SKM-1 treated with dmso at 0.1 percent for 144 hours (cell line): ENCODE data around the gene PBOV1.
"Not testable (repeated sequence)": the region's sequence is repeated elsewhere in the genome, so short reads cannot be mapped to it uniquely, and the experiment has no call there.

ENCODE experiments used
- DNase-seq: peaks from one replicate; lab custom pipeline; 2025; ENCODE audit not compliant: unreplicated experiment; lab: John Stamatoyannopoulos, UW

PBOV1 gene

DNA sequence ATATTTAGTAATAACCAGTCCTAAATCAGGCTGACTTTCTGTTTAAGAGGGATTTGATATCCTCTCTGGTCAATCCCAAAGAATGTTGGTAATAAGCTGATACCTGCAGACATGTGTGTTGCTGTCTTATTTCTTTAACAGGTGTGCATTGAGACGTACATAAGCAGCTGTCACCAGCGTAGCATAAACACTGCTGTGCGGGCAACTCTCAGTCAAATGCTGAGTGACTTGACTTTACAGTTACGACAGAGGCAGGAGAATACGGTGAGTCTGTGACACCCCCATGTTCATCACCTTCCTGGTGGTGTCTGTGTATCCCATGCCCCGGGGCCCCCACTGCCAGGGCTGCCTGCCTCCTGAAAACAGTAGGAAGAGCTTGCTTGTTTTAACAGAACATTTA lies 20.1 kb upstream of the PBOV1 start:
- DNase-seq = no peak

GRCh38 chr6:138237463-138237862 lies 19.2 kb upstream of the PBOV1 start:
- no peak for DNase-seq

DNA sequence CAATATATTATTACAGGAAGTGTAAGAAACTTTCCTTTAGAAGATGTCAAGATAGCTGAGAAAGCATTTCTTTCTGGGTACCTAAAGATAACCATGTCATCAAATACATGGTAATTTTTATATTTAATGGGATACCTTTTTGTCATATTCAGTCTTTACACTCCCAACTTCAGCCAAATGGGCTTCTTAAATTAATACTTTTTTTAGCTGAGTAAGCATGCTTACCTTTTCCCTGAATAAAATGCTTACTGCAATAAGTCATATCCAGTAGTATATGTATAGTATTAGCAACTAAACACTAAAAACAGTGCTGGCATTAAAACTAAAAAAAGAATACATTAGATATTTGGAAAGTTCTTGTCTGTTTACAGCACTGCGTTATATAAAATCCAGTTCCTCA lies 17.4 kb upstream of the PBOV1 start:
- no peak for DNase-seq

DNA sequence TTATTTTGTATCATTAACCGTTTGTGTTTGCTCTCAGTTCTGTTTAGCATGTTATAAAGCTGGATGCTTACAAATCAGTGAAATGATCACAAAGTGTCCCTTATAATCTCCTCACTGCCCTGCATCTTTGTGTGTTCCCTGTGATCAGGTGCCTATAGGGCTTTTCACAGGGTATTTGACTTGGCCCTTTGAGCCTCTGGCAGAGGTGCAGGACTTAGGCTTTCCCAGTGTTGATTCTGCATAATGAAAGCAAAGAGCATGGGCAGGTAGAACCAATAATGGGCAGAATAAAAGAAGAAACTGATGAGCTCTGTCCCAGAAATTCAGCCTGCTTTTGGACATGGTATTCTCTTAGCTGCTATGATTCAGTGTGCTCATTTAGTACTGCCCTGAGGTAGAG lies 16.9 kb upstream of the PBOV1 start:
- no peak for DNase-seq

DNA sequence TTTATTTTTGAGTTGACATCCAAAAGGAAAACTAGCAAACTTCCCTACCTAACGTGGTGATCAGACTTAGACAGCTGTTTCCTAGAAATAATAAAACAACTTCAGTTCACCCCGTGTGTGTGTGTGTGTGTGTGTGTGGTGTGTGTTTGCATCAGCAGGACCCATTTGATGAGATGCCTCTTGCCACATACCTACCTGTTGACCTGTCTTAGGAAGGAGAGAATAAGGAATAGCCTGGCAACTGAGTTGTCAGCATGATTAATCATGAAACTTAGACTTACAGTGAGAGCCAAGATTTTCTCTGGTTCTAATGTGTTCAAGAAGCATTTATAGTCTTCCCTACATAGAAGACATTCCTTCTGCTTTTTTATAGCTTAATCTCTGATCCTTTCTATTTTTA lies 16.1 kb upstream of the PBOV1 start:
- no peak for DNase-seq

DNA sequence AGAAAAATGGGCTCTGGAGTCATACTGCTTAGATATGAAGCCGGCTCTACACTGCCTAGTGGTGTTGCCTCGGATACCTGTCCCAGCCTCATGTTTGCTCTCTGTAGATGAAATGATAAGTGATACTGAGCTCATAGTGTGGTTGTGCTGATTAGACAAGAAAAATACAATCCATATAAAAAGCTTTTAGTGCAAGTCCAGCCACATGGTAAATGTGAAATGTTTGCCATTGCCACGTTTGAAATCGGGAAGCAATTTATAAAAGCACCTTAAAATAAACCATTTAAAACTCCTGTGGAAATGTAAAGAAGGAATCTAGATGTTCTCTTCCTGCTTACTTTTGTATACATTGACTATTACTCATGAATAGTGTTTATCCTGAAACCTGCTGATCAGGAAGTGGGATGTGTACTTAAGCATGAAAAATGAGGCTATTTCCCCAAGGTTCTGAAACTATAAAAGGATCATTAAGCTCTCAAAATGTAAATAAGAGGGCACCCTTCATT lies 13.1 kb upstream of the PBOV1 start:
- no peak for DNase-seq

DNA sequence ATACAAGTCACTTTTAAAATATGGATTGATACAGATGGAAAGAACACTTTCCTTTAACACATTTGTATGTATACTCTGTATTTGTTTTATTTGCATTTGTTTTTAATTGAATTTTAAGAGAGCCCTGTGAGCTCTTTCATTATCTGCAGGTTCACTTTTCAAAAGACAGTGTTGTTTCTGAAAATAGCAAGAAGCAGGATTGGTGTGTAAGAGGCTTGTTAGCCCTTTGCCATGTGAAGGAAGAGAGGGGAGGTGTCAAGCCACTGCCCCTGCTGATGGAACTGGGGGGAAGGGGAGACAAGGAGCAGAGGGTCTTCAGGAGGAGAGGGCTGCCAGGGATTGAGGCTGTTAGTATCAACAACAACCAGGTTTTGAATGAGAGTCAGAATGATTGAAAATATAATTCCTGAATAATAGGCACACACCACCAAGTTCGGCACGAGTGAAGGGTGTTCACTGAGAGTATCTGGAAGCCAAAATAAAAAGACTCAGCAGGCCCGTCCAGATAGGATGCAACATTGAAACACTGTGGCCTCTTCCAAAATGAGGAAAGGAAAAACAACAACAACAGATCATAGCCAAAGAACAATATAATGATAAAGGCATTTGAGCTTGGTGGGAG lies 12.6 kb upstream of the PBOV1 start:
- no peak for DNase-seq

DNA sequence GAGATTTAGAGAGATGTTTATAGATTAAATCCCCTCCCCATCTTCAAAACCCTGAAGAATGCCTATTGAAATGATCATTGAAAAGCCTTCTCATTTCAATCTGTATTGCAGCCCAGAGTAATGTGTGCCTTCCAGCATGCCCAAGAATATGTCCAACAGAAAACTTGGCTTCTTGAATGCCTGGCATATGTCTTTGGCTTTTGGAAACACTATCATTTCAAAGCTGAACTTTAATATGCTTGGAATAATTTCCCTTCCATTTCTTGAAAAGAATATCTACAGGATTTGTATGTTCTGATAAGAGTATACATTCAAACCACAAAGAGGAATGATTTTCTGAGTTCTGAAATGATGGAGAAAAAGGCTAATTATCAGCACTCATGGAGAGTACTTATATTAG lies 11.9 kb upstream of the PBOV1 start:
- no peak for DNase-seq

DNA sequence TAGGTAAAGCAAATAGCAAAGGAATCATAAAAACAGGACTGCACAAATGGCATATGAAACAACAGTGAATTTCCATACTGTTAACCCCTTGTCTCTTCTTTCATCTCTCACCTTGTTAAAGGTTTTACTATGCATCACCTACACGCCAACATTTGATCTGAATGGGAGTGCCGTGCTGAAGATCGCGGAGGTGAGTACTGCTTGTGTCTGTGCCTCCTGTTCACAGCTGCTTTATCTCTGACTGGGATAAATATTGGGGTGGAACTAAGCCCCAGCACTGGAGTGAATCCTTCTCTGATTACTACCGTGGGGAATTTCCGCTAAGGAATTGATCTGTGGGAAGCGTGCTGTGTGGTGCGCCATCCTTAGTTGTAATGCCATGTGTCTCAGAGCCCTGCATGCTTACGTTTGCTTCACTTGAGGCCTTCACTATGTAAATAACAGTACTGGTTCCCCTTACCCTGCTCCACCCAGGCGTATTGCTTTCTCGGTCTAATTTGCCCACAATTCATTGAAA lies 11.4 kb upstream of the PBOV1 start:
- DNase-seq = no peak

DNA sequence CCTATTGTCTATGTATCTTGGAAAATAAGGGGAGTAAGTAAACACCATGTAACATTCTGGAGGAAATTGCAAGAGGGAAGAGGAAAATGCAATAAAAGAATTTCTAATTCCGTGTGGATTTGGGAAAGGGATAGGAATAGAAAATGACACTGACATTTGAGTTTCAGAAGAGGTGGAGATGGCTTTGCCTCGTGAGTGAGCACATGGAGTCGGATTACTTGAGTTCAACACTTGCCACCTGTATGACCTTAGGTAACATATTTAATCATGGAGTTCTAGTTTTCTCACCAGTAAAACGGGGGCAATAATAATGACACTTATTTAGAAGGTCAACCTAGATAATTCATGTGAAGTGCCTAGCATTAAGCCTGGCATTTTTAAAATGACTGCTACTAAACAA lies 10.8 kb upstream of the PBOV1 start:
- DNase-seq = no peak

- DNase-seq = no peak
These were observed 9.1 kb upstream of the PBOV1 start for GRCh38 chr6:138227316-138227781.

GRCh38 chr6:138226700-138227315 lies 8.5 kb upstream of the PBOV1 start:
- DNase-seq = no peak

DNA sequence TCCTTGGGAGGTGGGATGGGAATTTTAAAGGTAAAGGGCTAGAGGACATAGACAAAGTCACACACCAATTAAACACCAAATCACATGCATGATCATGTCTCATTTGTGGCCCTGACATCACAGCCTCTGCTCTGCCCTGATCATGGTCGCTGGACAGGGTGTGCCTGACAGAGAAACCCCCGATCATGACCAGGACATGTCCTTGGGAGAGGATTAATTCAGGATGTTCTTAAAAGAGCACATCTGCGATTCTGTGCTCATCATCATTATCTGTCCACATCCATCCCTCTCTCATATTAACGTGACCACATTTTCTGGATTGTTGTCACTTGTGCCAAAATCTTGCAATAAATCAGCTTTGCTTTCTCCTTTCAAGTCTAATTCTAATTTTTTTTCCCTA lies 7.7 kb upstream of the PBOV1 start:
- no peak for DNase-seq

DNA sequence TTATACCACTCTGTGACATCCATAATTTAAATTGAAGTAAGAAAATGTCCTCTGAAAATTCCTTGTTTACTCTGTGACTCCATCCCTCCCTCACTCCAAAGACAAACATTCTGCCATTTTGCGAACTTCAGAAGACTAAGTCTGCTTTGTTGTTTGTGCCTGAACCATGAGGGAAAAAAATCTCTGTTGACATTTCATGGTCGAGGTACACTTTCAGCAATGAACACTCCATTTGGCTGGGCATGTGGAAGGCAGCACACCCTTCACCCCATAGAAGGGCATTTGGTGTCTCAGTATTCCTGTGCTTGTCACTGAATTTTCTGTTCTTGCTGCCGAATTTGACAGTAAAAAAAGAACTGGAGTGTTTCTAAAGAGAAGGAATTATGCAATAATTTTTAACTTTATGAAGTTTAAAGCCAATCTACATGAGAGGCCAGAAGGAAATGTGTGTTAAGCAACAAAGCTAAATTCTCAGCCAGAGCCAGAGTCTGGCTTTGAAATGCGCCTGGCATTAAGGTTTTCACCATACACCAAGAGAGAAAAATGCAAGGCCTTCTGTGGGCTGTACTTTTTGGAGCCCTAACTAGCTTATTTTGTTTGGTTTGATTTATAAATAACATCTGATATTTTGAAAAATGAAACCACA lies 4.7 kb upstream of the PBOV1 start:
- no peak for DNase-seq

DNA sequence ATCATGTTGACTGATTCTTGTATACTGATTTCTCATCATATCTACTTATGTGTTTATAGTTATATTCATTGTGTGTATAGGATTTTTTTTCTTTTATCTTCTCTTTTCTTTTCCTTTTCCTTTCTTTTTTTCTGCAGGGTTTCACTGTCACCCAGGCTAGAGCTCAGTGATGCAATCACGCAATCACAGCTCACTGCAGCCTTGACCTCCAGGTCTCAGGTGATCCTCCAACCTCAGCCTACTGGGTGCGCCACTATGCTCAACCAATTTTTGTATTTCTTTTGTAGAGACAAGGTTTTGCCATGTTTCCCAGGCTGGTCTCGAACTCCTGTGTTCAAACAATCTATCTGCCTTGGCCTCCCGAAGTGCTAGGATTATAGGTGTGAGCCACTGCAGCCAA lies 1.6 kb upstream of the PBOV1 start:
- no peak for DNase-seq

DNA sequence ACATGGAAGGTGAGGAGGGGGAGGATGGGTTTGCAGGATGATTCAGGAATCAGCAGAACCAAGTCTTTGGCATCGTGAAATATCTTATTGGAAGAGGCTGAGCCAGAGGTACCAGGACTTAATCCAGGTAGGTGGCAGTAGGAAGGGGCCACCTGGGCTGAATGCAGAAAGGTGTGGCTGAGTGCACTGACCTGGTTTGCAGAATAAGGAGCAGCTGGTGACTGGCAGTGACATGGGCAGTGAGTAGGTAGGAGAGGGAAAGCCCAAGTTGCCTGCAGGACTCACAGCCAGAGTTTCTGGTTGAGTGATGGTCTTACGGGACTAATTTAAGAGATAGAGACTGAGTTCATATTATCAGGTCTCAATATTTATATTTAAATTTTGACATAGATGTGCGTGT lies 1.1 kb upstream of the PBOV1 start:
- DNase-seq = no peak

DNA sequence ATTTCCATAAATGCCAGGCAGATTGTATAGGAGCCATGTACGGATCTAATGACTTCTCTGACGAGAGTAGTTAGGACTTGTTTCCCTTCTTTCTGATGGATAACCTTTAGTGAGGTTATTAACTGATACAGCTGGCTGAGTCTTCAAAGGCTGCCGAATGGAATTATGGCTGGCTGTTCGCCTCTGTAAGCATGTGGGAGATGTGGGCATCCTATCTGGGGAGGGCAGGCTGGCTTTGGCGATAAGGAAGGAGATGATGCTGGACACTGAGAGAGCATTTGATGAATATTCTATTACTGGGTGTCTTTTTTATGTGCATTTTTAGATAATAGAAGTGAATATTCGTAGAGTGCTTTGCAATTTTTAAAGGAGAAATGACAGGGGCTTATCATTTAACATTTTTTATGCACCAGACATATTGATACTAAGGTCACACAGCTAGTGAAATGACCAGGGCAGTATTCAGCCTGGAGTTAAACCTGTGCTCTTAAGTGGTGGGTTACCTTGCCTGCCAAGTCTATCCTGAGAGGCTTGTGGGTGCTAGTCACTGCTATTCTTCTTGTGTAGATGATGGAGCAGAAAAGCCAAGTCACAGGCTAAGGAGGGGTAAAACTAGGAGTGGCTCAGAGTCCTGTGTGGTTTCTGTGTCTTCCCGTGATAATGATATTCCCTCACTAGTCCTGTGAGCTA lies 3.1 kb downstream of the PBOV1 start:
- DNase-seq = no peak

GRCh38 chr6:138212530-138212929 lies 5.8 kb downstream of the PBOV1 start:
- not testable (repeated sequence) for DNase-seq

DNA sequence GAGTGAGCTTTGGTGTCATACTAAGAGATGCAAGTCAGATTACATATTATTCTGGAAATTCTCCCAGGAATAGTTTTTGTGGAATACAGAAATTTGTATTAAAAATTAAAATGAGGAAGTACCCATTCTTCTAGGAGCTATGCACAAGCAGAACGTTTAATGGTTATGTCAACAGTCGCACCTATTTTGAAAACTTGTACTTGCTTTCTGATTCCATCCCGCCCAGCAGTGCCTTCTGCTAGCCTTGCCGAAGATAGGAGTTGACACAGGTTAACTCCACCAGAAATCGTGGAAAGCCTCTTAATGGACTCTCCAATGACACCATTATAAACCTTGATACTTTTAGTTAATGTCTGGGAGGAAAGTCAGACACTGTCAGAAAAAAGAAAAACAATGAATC lies 6.7 kb downstream of the PBOV1 start:
- DNase-seq = no peak

GRCh38 chr6:138211048-138211581 lies 7.2 kb downstream of the PBOV1 start:
- DNase-seq = no peak

DNA sequence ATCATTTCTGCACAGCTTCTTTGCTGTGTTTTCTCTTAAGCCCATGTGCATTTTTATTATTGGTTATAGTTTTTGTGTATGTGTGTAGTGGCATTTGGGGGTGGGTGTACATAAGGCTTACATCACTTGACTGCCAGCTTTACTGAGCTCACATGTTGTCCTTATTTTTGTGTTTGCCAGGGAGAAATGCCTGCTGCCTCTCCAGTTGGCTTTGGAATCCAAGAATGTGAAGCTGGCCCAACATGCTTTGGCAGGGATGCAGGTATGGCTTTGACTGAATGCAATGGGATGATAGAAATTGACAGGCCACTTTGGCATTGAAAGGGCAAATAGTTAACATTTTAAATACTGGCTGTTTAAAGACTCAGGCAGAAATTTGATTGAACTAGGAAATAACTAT lies 11.4 kb downstream of the PBOV1 start:
- no peak for DNase-seq
